OCI-LY1 (cell line): ENCODE measurements around the gene RIN1.

Experiments used
- H2AFZ ChIP-seq: fragments of 200-600 bp; sonication (generic), shearing (Covaris generic); 2 replicates; pipeline ENCODE4 v1.6.0; 2014; ENCODE audit warnings: antibody characterized with exemption, mild to moderate bottlenecking, low read length
- H3F3A ChIP-seq: fragments of 200-600 bp; sonication (generic), shearing (Covaris generic); 2 replicates; pipeline ENCODE4 v1.6.0; 2014; ENCODE audit warnings: mild to moderate bottlenecking, antibody characterized with exemption, low read length, moderate library complexity; ENCODE audit not compliant: insufficient read depth
- H3K27ac ChIP-seq: fragments of 200-600 bp; sonication (generic); 2 replicates; pipeline ENCODE4 v1.5.1; 2014; ENCODE audit warnings: low read length, mixed run types, mild to moderate bottlenecking, low read depth; ENCODE audit not compliant: poor library complexity, severe bottlenecking
- H3K27me3 ChIP-seq: fragments of 200-600 bp; sonication (generic); 2 replicates; pipeline ENCODE4 v1.6.0; 2014; ENCODE audit warnings: antibody characterized with exemption, mild to moderate bottlenecking, low read length, moderate library complexity; ENCODE audit not compliant: insufficient read depth
- H3K36me3 ChIP-seq: fragments of 200-600 bp; sonication (generic); 2 replicates; pipeline ENCODE4 v1.6.1; 2014; ENCODE audit warnings: mild to moderate bottlenecking, antibody characterized with exemption, low read length, moderate library complexity, mixed read lengths; ENCODE audit not compliant: insufficient read depth
- H3K4me1 ChIP-seq: fragments of 200-600 bp; sonication (generic); 2 replicates; pipeline ENCODE4 v1.5.1; 2014; ENCODE audit warnings: mild to moderate bottlenecking, low read length, moderate library complexity; ENCODE audit not compliant: insufficient read depth, severe bottlenecking
- H3K4me2 ChIP-seq: fragments of 200-600 bp; sonication (generic), shearing (Covaris generic); 2 replicates; pipeline ENCODE4 v1.6.1; 2014; ENCODE audit warnings: low read length
- H3K4me3 ChIP-seq: fragments of 200-600 bp; sonication (generic); 2 replicates; pipeline ENCODE4 v1.5.1; 2014; ENCODE audit warnings: low read length, low read depth, mild to moderate bottlenecking, mixed read lengths; ENCODE audit not compliant: poor library complexity, severe bottlenecking
- H3K79me2 ChIP-seq: fragments of 200-600 bp; shearing (Covaris generic); 2 replicates; pipeline ENCODE4 v1.6.1; 2016; ENCODE audit warnings: mixed run types, low read length, mixed read lengths; ENCODE audit not compliant: insufficient read depth
- H3K9ac ChIP-seq: fragments of 200-600 bp; sonication (generic), shearing (Covaris generic); 2 replicates; pipeline ENCODE4 v1.6.1; 2014; ENCODE audit warnings: mild to moderate bottlenecking, low read length, mixed read lengths
- H3K9me2 ChIP-seq: fragments of 200-600 bp; sonication (generic), shearing (Covaris generic); 2 replicates; pipeline ENCODE4 v1.6.1; 2014; ENCODE audit warnings: low read depth, mild to moderate bottlenecking, low read length, mixed read lengths
- H3K9me3 ChIP-seq: fragments of 200-600 bp; shearing (Covaris generic); 2 replicates; pipeline ENCODE4 v1.6.1; 2014; ENCODE audit warnings: low read length, mixed read lengths
- H4K20me1 ChIP-seq: fragments of 200-600 bp; sonication (generic), shearing (Covaris generic); 2 replicates; pipeline ENCODE4 v1.6.0; 2016; ENCODE audit warnings: mild to moderate bottlenecking, low read length; ENCODE audit not compliant: insufficient read depth
- CTCF ChIP-seq: fragments of 200-600 bp; sonication (generic), shearing (Covaris generic); IDR thresholded peaks from 2 replicates; pipeline ENCODE4 v1.5.1; 2017; ENCODE audit warnings: mild to moderate bottlenecking, antibody characterized with exemption, low read length, moderate library complexity, mixed read lengths
- EZH2 ChIP-seq: fragments of 200-600 bp; sonication (generic), shearing (Covaris generic); IDR thresholded peaks from 2 replicates; pipeline ENCODE4 v1.8.0; 2017; ENCODE audit warnings: borderline replicate concordance, mixed run types, mild to moderate bottlenecking, antibody characterized with exemption, low read length, moderate library complexity, mixed read lengths

Gene RIN1

GRCh38 chr11:66339162-66339675, 3.0 kb upstream of the RIN1 start:
- H3K4me2 ChIP-seq: no peak overlapping the region
- no peaks in the 10 kb centered on the region for H4K20me1 ChIP-seq
- H3F3A ChIP-seq: no peaks in the 10 kb centered on the region
- H3K27ac ChIP-seq: no peak overlapping the region
- H3K79me2 ChIP-seq: peaks cover 6% of the 10 kb centered on the region
- no peaks in the 10 kb centered on the region for H3K9me2 ChIP-seq
- H3K9me3 ChIP-seq: no peaks in the 10 kb centered on the region
- no peak overlapping the region for H3K9ac ChIP-seq
- peaks cover 51% of the 10 kb centered on the region for H3K36me3 ChIP-seq
- H3K27me3 ChIP-seq: no peaks in the 10 kb centered on the region; the same call in 1 of the 2 replicates
- no peak for TF ChIP-seq CTCF
- TF ChIP-seq EZH2: no peak
- peaks cover 11% of the 10 kb centered on the region for H3K4me1 ChIP-seq
- H2AFZ ChIP-seq: no peak overlapping the region
- H3K4me3 ChIP-seq: no peak overlapping the region

- TF ChIP-seq EZH2 (no peak), CTCF (no peak)
- Histone ChIP-seq H3K4me2 (no peak overlapping the region), H3F3A (no peaks in the 10 kb centered on the region), H3K27me3 (no peaks in the 10 kb centered on the region; the same call in 1 of the 2 replicates), H3K9me3 (no peaks in the 10 kb centered on the region), H3K4me3 (no peak overlapping the region), H3K36me3 (peaks cover 51% of the 10 kb centered on the region), H3K79me2 (no peaks in the 10 kb centered on the region), H4K20me1 (no peaks in the 10 kb centered on the region), H3K9ac (no peak overlapping the region), H3K9me2 (no peaks in the 10 kb centered on the region), H2AFZ (no peak overlapping the region), H3K4me1 (peaks cover 4% of the 10 kb centered on the region), H3K27ac (no peak overlapping the region)
Measured at GRCh38 chr11:66338276-66339161, 2.3 kb upstream of the RIN1 start.

GRCh38 chr11:66337103-66337899, 1.1 kb upstream of the RIN1 start:
- H4K20me1 ChIP-seq: no peaks in the 10 kb centered on the region
- no peaks in the 10 kb centered on the region for H3K79me2 ChIP-seq
- TF ChIP-seq EZH2 (no peak), CTCF (no peak)
- H3K4me2 ChIP-seq: no peak overlapping the region
- H3K36me3 ChIP-seq: peaks cover 51% of the 10 kb centered on the region
- no peaks in the 10 kb centered on the region; the same call in 1 of the 2 replicates for H3K27me3 ChIP-seq
- no peaks in the 10 kb centered on the region for H3K9me2 ChIP-seq
- H2AFZ ChIP-seq: no peak overlapping the region
- H3K4me3 ChIP-seq: no peak overlapping the region
- no peak overlapping the region for H3K27ac ChIP-seq
- no peaks in the 10 kb centered on the region for H3F3A ChIP-seq
- no peaks in the 10 kb centered on the region for H3K4me1 ChIP-seq
- H3K9ac ChIP-seq: no peak overlapping the region
- H3K9me3 ChIP-seq: no peaks in the 10 kb centered on the region
